Trophoblast cell (in vitro differentiated cells and primary cell): ENCODE measurements around the gene PRKN.

Experiments
- DNase-seq, 2 donors: peaks; one replicate each; pipeline ENCODE4 v3.0.0-alpha.2; 2016
- H2AFZ ChIP-seq: 2 replicates; pipeline ENCODE4 v1.6.1; 2013; ENCODE audit warnings: low read length, moderate library complexity, mild to moderate bottlenecking; ENCODE audit not compliant: insufficient read depth, poor library complexity
- H2AK5ac ChIP-seq: 2 replicates; pipeline ENCODE4 v1.6.1; 2013; ENCODE audit warnings: mild to moderate bottlenecking, low read length
- H2BK120ac ChIP-seq: 2 replicates; pipeline ENCODE4 v1.6.1; 2013; ENCODE audit warnings: low read length, mild to moderate bottlenecking, moderate library complexity; ENCODE audit not compliant: insufficient read depth, poor library complexity
- H2BK12ac ChIP-seq: 2 replicates; pipeline ENCODE4 v1.6.1; 2013; ENCODE audit warnings: mild to moderate bottlenecking, low read length, moderate library complexity
- H2BK5ac ChIP-seq: 2 replicates; pipeline ENCODE4 v1.6.1; 2013; ENCODE audit warnings: low read length, low read depth, moderate library complexity, mild to moderate bottlenecking; ENCODE audit not compliant: poor library complexity
- H3K14ac ChIP-seq: 2 replicates; pipeline ENCODE4 v1.6.1; 2013; ENCODE audit warnings: mild to moderate bottlenecking, low read length
- H3K18ac ChIP-seq: 2 replicates; pipeline ENCODE4 v1.6.1; 2013; ENCODE audit warnings: mild to moderate bottlenecking, low read length
- H3K23ac ChIP-seq: 2 replicates; pipeline ENCODE4 v1.6.1; 2013; ENCODE audit warnings: low read length
- H3K27ac ChIP-seq: 2 replicates; pipeline ENCODE4 v1.5.1; 2013; ENCODE audit warnings: low read depth, mild to moderate bottlenecking, inconsistent platforms, low read length, moderate library complexity
- H3K27me3 ChIP-seq: 2 replicates; pipeline ENCODE4 v1.6.1; 2013; ENCODE audit warnings: inconsistent platforms, mild to moderate bottlenecking, low read length, moderate library complexity; ENCODE audit not compliant: insufficient read depth
- H3K36me3 ChIP-seq, 2 experiments: 1 replicate in 1 of 2; 2 replicates in 1 of 2; pipeline ENCODE4 v1.6.1; 2013; ENCODE audit warnings: low read length in 2 of 2, mild to moderate bottlenecking in 2 of 2, moderate library complexity in 1 of 2; ENCODE audit not compliant: insufficient read depth in 2 of 2, control insufficient read depth in 1 of 2
- H3K4ac ChIP-seq: 2 replicates; pipeline ENCODE4 v1.6.1; 2013; ENCODE audit warnings: low read depth, mild to moderate bottlenecking, low read length, moderate library complexity
- H3K4me1 ChIP-seq, 2 experiments: 1 replicate in 1 of 2; 2 replicates in 1 of 2; pipeline ENCODE4 v1.6.1; 2013; ENCODE audit warnings: low read length in 2 of 2, mild to moderate bottlenecking in 2 of 2, moderate library complexity in 1 of 2; ENCODE audit not compliant: insufficient read depth in 2 of 2, control insufficient read depth in 1 of 2
- H3K4me2 ChIP-seq: 2 replicates; pipeline ENCODE4 v1.6.1; 2013; ENCODE audit warnings: inconsistent platforms, mild to moderate bottlenecking, low read length, moderate library complexity
- H3K4me3 ChIP-seq: 2 replicates; pipeline ENCODE4 v1.5.1; 2013; ENCODE audit warnings: mild to moderate bottlenecking, low read depth, low read length, inconsistent platforms
- H3K79me1 ChIP-seq: one replicate; pipeline ENCODE4 v1.6.1; 2013; ENCODE audit warnings: low read length
- H3K79me2 ChIP-seq: 2 replicates; pipeline ENCODE4 v1.6.1; 2013; ENCODE audit warnings: low read length, mild to moderate bottlenecking; ENCODE audit not compliant: control insufficient read depth, insufficient read depth, poor library complexity
- H3K9ac ChIP-seq: 2 replicates; pipeline ENCODE4 v1.6.1; 2013; ENCODE audit warnings: mild to moderate bottlenecking, low read length
- H3K9me3 ChIP-seq: 2 replicates; pipeline ENCODE4 v1.6.1; 2013; ENCODE audit warnings: low read depth, mild to moderate bottlenecking, control low read depth, inconsistent platforms, low read length; ENCODE audit not compliant: insufficient read depth
- H4K12ac ChIP-seq: 2 replicates; pipeline ENCODE4 v1.6.1; 2013; ENCODE audit warnings: low read depth, mild to moderate bottlenecking, low read length, moderate library complexity
- H4K8ac ChIP-seq: 2 replicates; pipeline ENCODE4 v1.6.1; 2013; ENCODE audit warnings: low read depth, mild to moderate bottlenecking, low read length, moderate library complexity
- H4K91ac ChIP-seq: one replicate; pipeline ENCODE4 v1.6.1; 2013; ENCODE audit warnings: low read depth, mild to moderate bottlenecking, low read length, moderate library complexity
- WGBS: extraction: QIAGEN DNeasy Blood & Tissue Kit; methylation state at CpG from one replicate; pipeline ENCODE4 v1.1.7; 2013; ENCODE audit warnings: missing lambda C conversion rate; ENCODE audit not compliant: insufficient read length, insufficient coverage; ENCODE audit errors: extremely low coverage; 5-methylcytosine and 5-hydroxymethylcytosine counted together

PRKN gene

GRCh38 chr6:161542346-161542980 lies 1185.1 kb downstream of the PRKN start:
- Histone ChIP-seq H4K8ac (no peak overlapping the region), H3K27ac (no peak overlapping the region), H3K9me3 (no peaks in the 10 kb centered on the region), H3K79me1 (no peaks in the 10 kb centered on the region), H3K18ac (no peak overlapping the region), H2BK120ac (no peak overlapping the region), H3K27me3 (no peaks in the 10 kb centered on the region), H3K4me1 (no peaks in the 10 kb centered on the region), H3K79me2 (no peaks in the 10 kb centered on the region), H4K12ac (no peak overlapping the region), H2AFZ (no peak overlapping the region), H2AK5ac (no peak overlapping the region), H3K4me2 (no peak overlapping the region), H3K14ac (no peak overlapping the region), H4K91ac (no peak overlapping the region), H3K36me3 (no peaks in the 10 kb centered on the region), H3K4me3 (no peak overlapping the region), H2BK12ac (no peak overlapping the region), H2BK5ac (no peak overlapping the region), H3K4ac (no peak overlapping the region), H3K9ac (no peak overlapping the region), H3K23ac (no peak overlapping the region)
- DNase-seq: no peak
- WGBS: no CpG with 5 or more reads among the region's 4 CpGs

GRCh38 chr6:161540532-161540931 lies 1187.0 kb downstream of the PRKN start:
- no peak for DNase-seq
- Histone ChIP-seq H3K4me3 (no peak overlapping the region), H3K4me1 (no peaks in the 10 kb centered on the region), H2AFZ (no peak overlapping the region), H4K12ac (no peak overlapping the region), H2AK5ac (no peak overlapping the region), H3K27me3 (no peaks in the 10 kb centered on the region), H2BK5ac (no peak overlapping the region), H3K79me1 (no peaks in the 10 kb centered on the region), H3K79me2 (no peaks in the 10 kb centered on the region), H3K4ac (no peak overlapping the region), H3K9me3 (no peaks in the 10 kb centered on the region), H3K18ac (no peak overlapping the region), H3K23ac (no peak overlapping the region), H3K27ac (no peak overlapping the region), H3K9ac (no peak overlapping the region), H3K14ac (no peak overlapping the region), H3K4me2 (no peak overlapping the region), H4K91ac (no peak overlapping the region), H4K8ac (no peak overlapping the region), H2BK12ac (no peak overlapping the region), H2BK120ac (no peak overlapping the region), H3K36me3 (no peaks in the 10 kb centered on the region)
- no CpG with 5 or more reads among the region's 1 CpG for WGBS

GRCh38 chr6:161536224-161536630 lies 1191.3 kb downstream of the PRKN start:
- no peak for DNase-seq
- H4K12ac ChIP-seq: no peak overlapping the region

GRCh38 chr6:161534264-161534873 lies 1193.2 kb downstream of the PRKN start:
- H3K79me2 ChIP-seq: no peaks in the 10 kb centered on the region
- no CpG with 5 or more reads among the region's 13 CpGs for WGBS
- no peak overlapping the region for H2AFZ ChIP-seq
- no peaks in the 10 kb centered on the region for H3K27me3 ChIP-seq
- H3K14ac ChIP-seq: no peak overlapping the region
- no peak overlapping the region for H3K4me2 ChIP-seq
- H3K9me3 ChIP-seq: peaks cover 2% of the 10 kb centered on the region
- H2BK5ac ChIP-seq: no peak overlapping the region
- no peak overlapping the region for H2AK5ac ChIP-seq
- no peak overlapping the region for H2BK120ac ChIP-seq
- H2BK12ac ChIP-seq: no peak overlapping the region
- H3K4me3 ChIP-seq: no peak overlapping the region
- H3K36me3 ChIP-seq: no peaks in the 10 kb centered on the region
- DNase-seq: no peak
- no peaks in the 10 kb centered on the region for H3K4me1 ChIP-seq
- H3K18ac ChIP-seq: no peak overlapping the region
- H3K4ac ChIP-seq: no peak overlapping the region
- H3K23ac ChIP-seq: no peak overlapping the region
- H3K9ac ChIP-seq: no peak overlapping the region
- H3K79me1 ChIP-seq: no peaks in the 10 kb centered on the region
- H3K27ac ChIP-seq: no peak overlapping the region
- H4K12ac ChIP-seq: no peak overlapping the region
- H4K91ac ChIP-seq: no peak overlapping the region
- no peak overlapping the region for H4K8ac ChIP-seq

More at GRCh38 chr6:161536224-161536630, 1191.3 kb downstream of the PRKN start:
- no peaks in the 10 kb centered on the region for H3K27me3 ChIP-seq
- H3K9me3 ChIP-seq: peaks cover 2% of the 10 kb centered on the region
- H3K18ac ChIP-seq: no peak overlapping the region
- no peak overlapping the region for H2AK5ac ChIP-seq
- H3K4ac ChIP-seq: no peak overlapping the region
- H3K14ac ChIP-seq: no peak overlapping the region
- no CpG with 5 or more reads among the region's 3 CpGs for WGBS
- no peak overlapping the region for H2AFZ ChIP-seq
- H3K79me1 ChIP-seq: no peaks in the 10 kb centered on the region
- H3K27ac ChIP-seq: no peak overlapping the region
- H2BK120ac ChIP-seq: no peak overlapping the region
- H3K4me1 ChIP-seq: no peaks in the 10 kb centered on the region
- H4K8ac ChIP-seq: no peak overlapping the region
- no peaks in the 10 kb centered on the region for H3K36me3 ChIP-seq
- H2BK12ac ChIP-seq: no peak overlapping the region
- no peak overlapping the region for H3K23ac ChIP-seq
- no peaks in the 10 kb centered on the region for H3K79me2 ChIP-seq
- no peak overlapping the region for H3K9ac ChIP-seq
- H3K4me2 ChIP-seq: no peak overlapping the region
- H2BK5ac ChIP-seq: no peak overlapping the region
- no peak overlapping the region for H4K91ac ChIP-seq
- no peak overlapping the region for H3K4me3 ChIP-seq
